ENCODE results near the gene FAM234B.
"Not testable (repeated sequence)": the region's sequence is repeated elsewhere in the genome, so short reads cannot be mapped to it uniquely, and the experiment has no call there.

The FAM234B gene

GRCh38 chr12:13023811-13024530 lies 20.2 kb upstream of the FAM234B start:
- peak; percentile 58 for DNase-seq (ENCODE audit: low spot score)

GRCh38 chr12:13024531-13024916 lies 19.7 kb upstream of the FAM234B start:
- DNase-seq (ENCODE audit: low spot score), result no peak

GRCh38 chr12:13026286-13026685 lies 17.9 kb upstream of the FAM234B start:
- DNase-seq (ENCODE audit: low spot score), result no peak

GRCh38 chr12:13027032-13027431 lies 17.1 kb upstream of the FAM234B start:
- no peak for DNase-seq (ENCODE audit: low spot score)

GRCh38 chr12:13027508-13027907 lies 16.7 kb upstream of the FAM234B start:
- DNase-seq (ENCODE audit: low spot score), result no peak

GRCh38 chr12:13028825-13029570 lies 15.2 kb upstream of the FAM234B start:
- no peak for DNase-seq (ENCODE audit: low spot score)

- DNase-seq (ENCODE audit: low spot score), result no peak
Measured at GRCh38 chr12:13030541-13031291, 13.5 kb upstream of the FAM234B start.

- DNase-seq (ENCODE audit: low spot score), result no peak
Measured at GRCh38 chr12:13032164-13032563, 12.0 kb upstream of the FAM234B start.

GRCh38 chr12:13033476-13033875 lies 10.7 kb upstream of the FAM234B start:
- DNase-seq (ENCODE audit: low spot score), result no peak

- DNase-seq (ENCODE audit: low spot score), result not testable (repeated sequence)
Measured at GRCh38 chr12:13035335-13035734, 8.8 kb upstream of the FAM234B start.

GRCh38 chr12:13036881-13037280 lies 7.3 kb upstream of the FAM234B start:
- DNase-seq (ENCODE audit: low spot score), result no peak

- DNase-seq (ENCODE audit: low spot score), result peak; percentile 18
Measured at GRCh38 chr12:13038491-13039161, 5.6 kb upstream of the FAM234B start.

- DNase-seq (ENCODE audit: low spot score), result no peak
Measured at GRCh38 chr12:13039328-13039956, 4.7 kb upstream of the FAM234B start.

GRCh38 chr12:13041224-13041623 lies 3.0 kb upstream of the FAM234B start:
- no peak for DNase-seq (ENCODE audit: low spot score)

- DNase-seq (ENCODE audit: low spot score), result no peak
Measured at GRCh38 chr12:13042666-13043230, 1.4 kb upstream of the FAM234B start.

- DNase-seq (ENCODE audit: low spot score), result no peak
Measured at GRCh38 chr12:13044906-13045299, 722 bp downstream of the FAM234B start.

GRCh38 chr12:13045816-13046215 lies 1.6 kb downstream of the FAM234B start:
- DNase-seq (ENCODE audit: low spot score), result no peak

GRCh38 chr12:13046964-13047363 lies 2.8 kb downstream of the FAM234B start:
- no peak for DNase-seq (ENCODE audit: low spot score)

GRCh38 chr12:13049816-13050215 lies 5.6 kb downstream of the FAM234B start:
- no peak for DNase-seq (ENCODE audit: low spot score)

- no peak for DNase-seq (ENCODE audit: low spot score)
Measured at GRCh38 chr12:13052421-13052820, 8.2 kb downstream of the FAM234B start.

GRCh38 chr12:13053617-13054016 lies 9.4 kb downstream of the FAM234B start:
- not testable (repeated sequence) for DNase-seq (ENCODE audit: low spot score)
